Body of pancreas (tissue), 4 donors: ENCODE results near the gene RMDN3.

ENCODE experiments used
- CTCF ChIP-seq, 7 experiments: fragments of 450-650 bp in 4 of 7; fragments of 200-600 bp in 3 of 7; sonication (generic) in 3 of 7; IDR thresholded peaks; one replicate each; pipeline ENCODE4 v1.5.1; 2016 to 2019; ENCODE audit warnings: antibody characterized with exemption in 7 of 7
- POLR2A ChIP-seq, 3 donors: fragments of 450-650 bp; IDR thresholded peaks; one replicate each; pipeline ENCODE4 v1.6.1; 2016; ENCODE audit warnings: antibody characterized with exemption in 3 of 3, mild to moderate bottlenecking in 2 of 3

- TF ChIP-seq CTCF (IDR thresholded peaks at IDR 0.05) (no peak), POLR2A (IDR thresholded peaks at IDR 0.05) (no peak)
Measured at GRCh38 chr15:40790718-40791117, 35.7 kb upstream of the RMDN3 start.
